Activated T-cell treated with anti-CD3 and anti-CD28 coated beads for 24 hours (primary cell): ENCODE data around the gene GUK1.
"Not testable (repeated sequence)": the region's sequence is repeated elsewhere in the genome, so short reads cannot be mapped to it uniquely, and the experiment has no call there.

Experiments
- DNase-seq: peaks from one replicate; pipeline ENCODE4 v3.0.0-alpha.2; 2020; ENCODE audit warnings: low read depth

Gene GUK1

GRCh38 chr1:228104526-228105269 is 35.4 kb upstream of the GUK1 start:
- DNase-seq, result no peak

GRCh38 chr1:228105270-228105995 is 34.6 kb upstream of the GUK1 start:
- DNase-seq, result no peak

- no peak for DNase-seq
Observed at GRCh38 chr1:228105996-228106799, 33.9 kb upstream of the GUK1 start.

- no peak for DNase-seq
Observed at GRCh38 chr1:228106800-228107054, 33.4 kb upstream of the GUK1 start.

GRCh38 chr1:228107636-228108035 is 32.4 kb upstream of the GUK1 start:
- DNase-seq, result no peak

GRCh38 chr1:228108055-228108690 is 31.9 kb upstream of the GUK1 start:
- no peak for DNase-seq

GRCh38 chr1:228108742-228109072 is 31.4 kb upstream of the GUK1 start:
- no peak for DNase-seq

GRCh38 chr1:228109073-228109961 is 30.8 kb upstream of the GUK1 start, which contains the start of gene MRPL55:
Gene MRPL55, minus strand, starts transcription at chr1:228109299. Its CDS starts 1,039 bp downstream, at chr1:228108260.
- peak; percentile 99 for DNase-seq

GRCh38 chr1:228109962-228110488 is 30.1 kb upstream of the GUK1 start:
- DNase-seq, result no peak

GRCh38 chr1:228110556-228110955 is 29.5 kb upstream of the GUK1 start:
- DNase-seq, result no peak

- not testable (repeated sequence) for DNase-seq
Observed at GRCh38 chr1:228111315-228111714, 28.8 kb upstream of the GUK1 start.

GRCh38 chr1:228112167-228112566 is 27.9 kb upstream of the GUK1 start:
- DNase-seq, result no peak

- DNase-seq, result no peak
Observed at GRCh38 chr1:228112617-228113016, 27.5 kb upstream of the GUK1 start.

GRCh38 chr1:228114827-228115226 is 25.3 kb upstream of the GUK1 start:
- DNase-seq, result no peak

- DNase-seq, result no peak
Observed at GRCh38 chr1:228117335-228117734, 22.7 kb upstream of the GUK1 start.

GRCh38 chr1:228118040-228118439 is 22.0 kb upstream of the GUK1 start:
- no peak for DNase-seq

- no peak for DNase-seq
Observed at GRCh38 chr1:228120351-228120750, 19.7 kb upstream of the GUK1 start.

GRCh38 chr1:228120857-228121489 is 19.1 kb upstream of the GUK1 start:
- DNase-seq, result no peak

GRCh38 chr1:228122921-228123441 is 17.1 kb upstream of the GUK1 start:
- no peak for DNase-seq

- DNase-seq, result no peak
Observed at GRCh38 chr1:228123505-228123904, 16.6 kb upstream of the GUK1 start.

- no peak for DNase-seq
Observed at GRCh38 chr1:228125185-228125584, 14.9 kb upstream of the GUK1 start.
